Neural cell (in vitro differentiated cells): ENCODE results near the gene GNA12.

Experiments used
- EP300 ChIP-seq: fragments of 450-650 bp; conservative IDR thresholded peaks from 2 replicates; pipeline ENCODE4 v1.6.1; 2014; ENCODE audit warnings: antibody characterized with exemption, mild to moderate bottlenecking, moderate library complexity; ENCODE audit not compliant: poor library complexity, severe bottlenecking
- EZH2 ChIP-seq: fragments of 200-600, 300-800 bp; shearing (Covaris generic), sonication (generic); IDR thresholded peaks from 2 replicates; pipeline ENCODE4 v1.6.1; 2014; ENCODE audit warnings: antibody characterized with exemption, low read length, borderline replicate concordance, mild to moderate bottlenecking; ENCODE audit not compliant: insufficient read depth, poor library complexity, severe bottlenecking
- POLR2AphosphoS5 ChIP-seq: IDR thresholded peaks from 2 replicates; pipeline ENCODE4 v1.6.1; 2012
- RAD21 ChIP-seq: fragments of 450-650 bp; conservative IDR thresholded peaks from 2 replicates; pipeline ENCODE4 v1.6.1; 2014; ENCODE audit warnings: antibody characterized with exemption, mild to moderate bottlenecking, moderate library complexity
- SMC3 ChIP-seq: fragments of 450-650 bp; conservative IDR thresholded peaks from 2 replicates; pipeline ENCODE4 v1.6.1; 2014; ENCODE audit warnings: antibody characterized with exemption, mild to moderate bottlenecking, moderate library complexity; ENCODE audit not compliant: poor library complexity
- TAF1 ChIP-seq: IDR thresholded peaks from 2 replicates; pipeline ENCODE4 v1.6.1; 2012; ENCODE audit warnings: low read depth
- TF ChIP-seq, protein P1 (sequence below): fragments of 450-650 bp; IDR thresholded peaks from 2 replicates; pipeline ENCODE4 v1.5.1; 2014; ENCODE audit warnings: antibody characterized with exemption, mild to moderate bottlenecking, moderate library complexity; ENCODE audit not compliant: poor library complexity, severe bottlenecking
- TF ChIP-seq, protein P2 (sequence below): IDR thresholded peaks from 2 replicates; pipeline ENCODE4 v1.6.1; 2012; ENCODE audit warnings: borderline replicate concordance

DNA sequence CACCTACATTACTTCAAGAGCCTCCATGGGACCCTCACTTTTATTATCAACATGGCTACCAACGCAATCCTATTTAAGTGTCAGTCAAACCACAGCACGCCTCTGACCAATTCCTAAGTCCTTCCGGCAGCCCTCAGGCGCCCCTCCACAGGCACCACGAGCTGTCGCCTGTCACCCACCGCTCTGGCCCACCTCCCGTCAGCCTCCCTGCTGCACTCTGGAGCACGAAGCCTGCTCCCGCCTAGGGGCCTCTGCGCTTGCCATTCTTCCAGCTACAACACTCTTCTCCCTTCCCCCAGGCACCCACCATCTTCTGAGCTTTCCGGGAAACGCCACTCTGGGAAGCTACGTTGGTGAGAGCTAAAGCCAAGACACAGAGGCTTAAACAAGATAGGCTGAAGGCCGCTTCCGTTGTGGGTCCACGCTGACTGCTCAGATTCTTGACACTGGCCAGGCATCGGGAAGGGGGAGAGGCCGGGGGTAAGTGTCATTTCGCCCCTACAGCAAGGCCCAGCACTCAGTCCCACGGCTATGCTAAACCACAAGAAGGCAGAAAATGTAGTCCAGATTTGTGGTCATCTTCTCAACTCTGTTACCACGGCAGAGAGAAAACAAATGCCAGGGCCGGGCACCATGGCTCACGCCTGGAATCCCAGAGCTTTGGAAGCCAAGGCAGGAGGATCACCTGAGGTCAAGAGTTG, 56.7 kb downstream of the GNA12 start:
- TF ChIP-seq, protein P1, sequence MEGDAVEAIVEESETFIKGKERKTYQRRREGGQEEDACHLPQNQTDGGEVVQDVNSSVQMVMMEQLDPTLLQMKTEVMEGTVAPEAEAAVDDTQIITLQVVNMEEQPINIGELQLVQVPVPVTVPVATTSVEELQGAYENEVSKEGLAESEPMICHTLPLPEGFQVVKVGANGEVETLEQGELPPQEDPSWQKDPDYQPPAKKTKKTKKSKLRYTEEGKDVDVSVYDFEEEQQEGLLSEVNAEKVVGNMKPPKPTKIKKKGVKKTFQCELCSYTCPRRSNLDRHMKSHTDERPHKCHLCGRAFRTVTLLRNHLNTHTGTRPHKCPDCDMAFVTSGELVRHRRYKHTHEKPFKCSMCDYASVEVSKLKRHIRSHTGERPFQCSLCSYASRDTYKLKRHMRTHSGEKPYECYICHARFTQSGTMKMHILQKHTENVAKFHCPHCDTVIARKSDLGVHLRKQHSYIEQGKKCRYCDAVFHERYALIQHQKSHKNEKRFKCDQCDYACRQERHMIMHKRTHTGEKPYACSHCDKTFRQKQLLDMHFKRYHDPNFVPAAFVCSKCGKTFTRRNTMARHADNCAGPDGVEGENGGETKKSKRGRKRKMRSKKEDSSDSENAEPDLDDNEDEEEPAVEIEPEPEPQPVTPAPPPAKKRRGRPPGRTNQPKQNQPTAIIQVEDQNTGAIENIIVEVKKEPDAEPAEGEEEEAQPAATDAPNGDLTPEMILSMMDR = no peak
- TF ChIP-seq EZH2 = no peak
- no peak for TF ChIP-seq TAF1
- no peak for TF ChIP-seq POLR2AphosphoS5
- TF ChIP-seq RAD21 = no peak
- no peak for TF ChIP-seq SMC3
- TF ChIP-seq, protein P2, sequence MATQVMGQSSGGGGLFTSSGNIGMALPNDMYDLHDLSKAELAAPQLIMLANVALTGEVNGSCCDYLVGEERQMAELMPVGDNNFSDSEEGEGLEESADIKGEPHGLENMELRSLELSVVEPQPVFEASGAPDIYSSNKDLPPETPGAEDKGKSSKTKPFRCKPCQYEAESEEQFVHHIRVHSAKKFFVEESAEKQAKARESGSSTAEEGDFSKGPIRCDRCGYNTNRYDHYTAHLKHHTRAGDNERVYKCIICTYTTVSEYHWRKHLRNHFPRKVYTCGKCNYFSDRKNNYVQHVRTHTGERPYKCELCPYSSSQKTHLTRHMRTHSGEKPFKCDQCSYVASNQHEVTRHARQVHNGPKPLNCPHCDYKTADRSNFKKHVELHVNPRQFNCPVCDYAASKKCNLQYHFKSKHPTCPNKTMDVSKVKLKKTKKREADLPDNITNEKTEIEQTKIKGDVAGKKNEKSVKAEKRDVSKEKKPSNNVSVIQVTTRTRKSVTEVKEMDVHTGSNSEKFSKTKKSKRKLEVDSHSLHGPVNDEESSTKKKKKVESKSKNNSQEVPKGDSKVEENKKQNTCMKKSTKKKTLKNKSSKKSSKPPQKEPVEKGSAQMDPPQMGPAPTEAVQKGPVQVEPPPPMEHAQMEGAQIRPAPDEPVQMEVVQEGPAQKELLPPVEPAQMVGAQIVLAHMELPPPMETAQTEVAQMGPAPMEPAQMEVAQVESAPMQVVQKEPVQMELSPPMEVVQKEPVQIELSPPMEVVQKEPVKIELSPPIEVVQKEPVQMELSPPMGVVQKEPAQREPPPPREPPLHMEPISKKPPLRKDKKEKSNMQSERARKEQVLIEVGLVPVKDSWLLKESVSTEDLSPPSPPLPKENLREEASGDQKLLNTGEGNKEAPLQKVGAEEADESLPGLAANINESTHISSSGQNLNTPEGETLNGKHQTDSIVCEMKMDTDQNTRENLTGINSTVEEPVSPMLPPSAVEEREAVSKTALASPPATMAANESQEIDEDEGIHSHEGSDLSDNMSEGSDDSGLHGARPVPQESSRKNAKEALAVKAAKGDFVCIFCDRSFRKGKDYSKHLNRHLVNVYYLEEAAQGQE = no peak
- no peak for TF ChIP-seq EP300
